Uterus (tissue), 4 donors: Measurements from ENCODE around the gene IGFBPL1. TPM values are rescaled to one million over a fixed set of nuclear protein-coding genes. Genes with fewer than 3 reads are reported as not detected.

Experiments
- DNase-seq, 2 donors: peaks; one replicate each; pipeline ENCODE4 v3.0.0-alpha.2; 2019 to 2020
- H3K27ac ChIP-seq, 2 donors: fragments of 200-600 bp; sonication (generic); 1 replicate in 1 of 2; 2 replicates in 1 of 2; pipeline ENCODE4 v1.5.1; 2016 to 2018
- H3K27me3 ChIP-seq, 2 donors: fragments of 200-600 bp; sonication (generic); one replicate each; pipeline ENCODE4 v1.5.1; 2018 to 2019; ENCODE audit warnings: control low read depth in 1 of 2
- H3K36me3 ChIP-seq, 2 donors: fragments of 200-600 bp; sonication (generic); one replicate each; pipeline ENCODE4 v1.5.1; 2019; ENCODE audit warnings: control low read depth in 1 of 2
- H3K4me1 ChIP-seq, 2 donors: fragments of 200-600 bp; sonication (generic); one replicate each; pipeline ENCODE4 v1.5.1; 2018 to 2019; ENCODE audit warnings: control low read depth in 1 of 2
- H3K4me3 ChIP-seq, 2 donors: fragments of 200-600 bp; sonication (generic); 1 replicate in 1 of 2; 2 replicates in 1 of 2; pipeline ENCODE4 v1.5.1; 2018 to 2019; ENCODE audit warnings: mild to moderate bottlenecking in 1 of 2
- H3K9me3 ChIP-seq, 2 donors: fragments of 200-600 bp; sonication (generic); one replicate each; pipeline ENCODE4 v1.5.1; 2019; ENCODE audit warnings: control low read depth in 1 of 2
- CTCF ChIP-seq, 4 experiments: fragments of 200-600 bp in 2 of 4; fragments of 450-650 bp in 2 of 4; sonication (generic) in 2 of 4; IDR thresholded peaks; one replicate each; pipeline ENCODE4 v1.5.1; 2016 to 2019; ENCODE audit warnings: antibody characterized with exemption in 4 of 4, mild to moderate bottlenecking in 2 of 4, moderate library complexity in 1 of 4
- POLR2A ChIP-seq, 2 donors: fragments of 450-650 bp; IDR thresholded peaks; one replicate each; pipeline ENCODE4 v1.6.1; 2016; ENCODE audit warnings: antibody characterized with exemption in 2 of 2, mild to moderate bottlenecking in 1 of 2, moderate library complexity in 1 of 2
- intact Hi-C: fragments of 100-400 bp; cut with DNase I; formaldehyde crosslinking; loops from one replicate; pipeline ENCODE4 v1.15.1; 2023; ENCODE audit warnings: low total_unique reads
- total RNA-seq, 4 donors: library from RNA; depleted of rRNA in 3 of 4; stranded (reverse); fragments of >200 nt in 3 of 4; gene quantifications; one replicate each; pipeline versions ENCODE4 v1.1.0 to v1.2.4, GENCODE V29; 2014 to 2023
- donor health status: DM: yes; HTN: yes; CAD: no.

Gene IGFBPL1
- total RNA-seq, 4 donors from 2014 or later, result 0.55 to 1.3 TPM; not detected in 2

- intact Hi-C loops, result no loop called here
- no peak for TF ChIP-seq CTCF (IDR thresholded peaks at IDR 0.05)
- TF ChIP-seq POLR2A (IDR thresholded peaks at IDR 0.05), result no peak
These were observed 17.3 kb upstream of the IGFBPL1 start for GRCh38 chr9:38441347-38442085.

GRCh38 chr9:38440516-38440915, 16.3 kb upstream of the IGFBPL1 start:
- H3K27ac ChIP-seq, result no peak overlapping the region
- TF ChIP-seq POLR2A (IDR thresholded peaks at IDR 0.05), result no peak
- H3K9me3 ChIP-seq, result no peaks in the 10 kb centered on the region
- H3K36me3 ChIP-seq, result no peaks in the 10 kb centered on the region
- H3K4me1 ChIP-seq, result no peaks in the 10 kb centered on the region
- intact Hi-C loops, result no loop called here
- H3K27me3 ChIP-seq, result no peaks in the 10 kb centered on the region
- H3K4me3 ChIP-seq, result no peak overlapping the region
- DNase-seq, result no peak

More at GRCh38 chr9:38441347-38442085, 17.3 kb upstream of the IGFBPL1 start:
- Histone ChIP-seq H3K9me3 (no peaks in the 10 kb centered on the region), H3K4me3 (no peak overlapping the region), H3K4me1 (no peaks in the 10 kb centered on the region), H3K36me3 (no peaks in the 10 kb centered on the region), H3K27ac (no peak overlapping the region), H3K27me3 (no peaks in the 10 kb centered on the region)
- no peak for DNase-seq

GRCh38 chr9:38439916-38440301, 15.7 kb upstream of the IGFBPL1 start:
- Histone ChIP-seq H3K4me3 (no peak overlapping the region), H3K36me3 (no peaks in the 10 kb centered on the region), H3K4me1 (no peaks in the 10 kb centered on the region), H3K27ac (no peak overlapping the region), H3K27me3 (no peaks in the 10 kb centered on the region), H3K9me3 (no peaks in the 10 kb centered on the region)
- intact Hi-C loops, result no loop called here
- DNase-seq, result no peak
- TF ChIP-seq CTCF (IDR thresholded peaks at IDR 0.05) (no peak), POLR2A (IDR thresholded peaks at IDR 0.05) (no peak)

- H3K4me1 ChIP-seq, result no peaks in the 10 kb centered on the region
- intact Hi-C loops, result no loop called here
- no peak for DNase-seq
- no peaks in the 10 kb centered on the region for H3K27me3 ChIP-seq
- no peak overlapping the region for H3K27ac ChIP-seq
- TF ChIP-seq CTCF (IDR thresholded peaks at IDR 0.05), result no peak
- no peak for TF ChIP-seq POLR2A (IDR thresholded peaks at IDR 0.05)
- no peak overlapping the region for H3K4me3 ChIP-seq
- H3K36me3 ChIP-seq, result no peaks in the 10 kb centered on the region
- H3K9me3 ChIP-seq, result no peaks in the 10 kb centered on the region
These were observed 15.1 kb upstream of the IGFBPL1 start for GRCh38 chr9:38439291-38439915.

GRCh38 chr9:38437193-38437823, 13.1 kb upstream of the IGFBPL1 start:
- Histone ChIP-seq H3K27me3 (no peaks in the 10 kb centered on the region), H3K4me1 (no peaks in the 10 kb centered on the region), H3K36me3 (no peaks in the 10 kb centered on the region), H3K27ac (no peak overlapping the region), H3K9me3 (no peaks in the 10 kb centered on the region), H3K4me3 (no peak overlapping the region)
- TF ChIP-seq POLR2A (IDR thresholded peaks at IDR 0.05), result no peak
- TF ChIP-seq CTCF (IDR thresholded peaks at IDR 0.05), result no peak
- DNase-seq, result no peak
- intact Hi-C loops, result no loop called here
